ENCODE results near the gene ALOX15B. TPM values are rescaled to one million over a fixed set of nuclear protein-coding genes. Genes with fewer than 3 reads are reported as not detected.
"Not testable (repeated sequence)": the region's sequence is repeated elsewhere in the genome, so short reads cannot be mapped to it uniquely, and the experiment has no call there.

ALOX15B gene
- polyA plus RNA-seq, 12 donors: 0.18 to 1.2 (median 0.28) TPM; not detected in 2

DNA sequence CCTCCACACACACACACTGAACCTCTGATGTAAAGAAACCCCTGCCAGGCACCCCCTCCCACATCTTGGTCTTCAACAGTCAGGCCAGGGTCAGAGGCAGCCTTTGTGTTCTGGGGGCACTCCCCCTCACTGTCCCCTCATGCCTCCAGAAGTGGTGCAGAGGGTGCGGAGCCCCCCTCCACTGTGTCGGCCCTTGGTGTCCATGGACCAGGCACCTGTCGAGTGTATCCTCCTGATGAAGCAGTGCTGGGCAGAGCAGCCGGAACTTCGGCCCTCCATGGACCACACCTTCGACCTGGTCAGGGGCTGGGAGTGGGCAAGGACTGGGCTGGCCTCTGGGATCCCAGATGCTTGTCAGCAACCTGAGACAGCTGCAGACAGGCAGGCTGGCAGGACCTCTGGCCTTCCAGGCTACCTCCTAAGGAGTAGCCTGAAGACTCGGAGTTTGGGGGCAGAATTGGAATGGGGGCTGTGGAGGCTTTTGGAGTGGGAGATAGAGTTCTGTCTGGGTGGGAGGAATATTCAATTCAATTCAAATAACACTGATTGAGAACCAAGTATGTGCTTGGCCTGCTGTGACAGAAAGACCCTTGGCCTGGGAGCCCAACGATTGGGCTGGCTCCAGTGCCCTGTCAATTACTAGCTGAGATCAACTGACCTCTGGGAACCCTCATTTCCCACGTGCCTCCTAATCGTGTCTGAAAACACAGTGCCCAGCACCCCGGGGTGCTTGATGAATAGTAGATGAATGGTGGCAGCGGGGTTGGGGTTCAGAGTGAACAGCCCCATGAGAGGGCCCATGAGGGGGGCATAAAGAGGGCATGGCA lies 24.9 kb upstream of the ALOX15B start:
- no peak for DNase-seq

DNA sequence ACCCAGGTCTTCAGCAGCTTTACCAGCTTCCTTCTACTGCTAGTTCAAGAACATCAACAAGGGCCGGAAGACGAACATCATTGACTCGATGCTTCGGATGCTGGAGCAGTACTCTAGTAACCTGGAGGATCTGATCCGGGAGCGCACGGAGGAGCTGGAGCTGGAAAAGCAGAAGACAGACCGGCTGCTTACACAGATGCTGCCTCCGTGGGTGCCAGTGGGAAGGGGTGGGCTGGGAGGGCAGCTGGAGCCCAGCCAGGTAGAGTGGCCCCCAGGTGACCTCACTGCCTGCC lies 24.4 kb upstream of the ALOX15B start:
- DNase-seq: no peak

DNA sequence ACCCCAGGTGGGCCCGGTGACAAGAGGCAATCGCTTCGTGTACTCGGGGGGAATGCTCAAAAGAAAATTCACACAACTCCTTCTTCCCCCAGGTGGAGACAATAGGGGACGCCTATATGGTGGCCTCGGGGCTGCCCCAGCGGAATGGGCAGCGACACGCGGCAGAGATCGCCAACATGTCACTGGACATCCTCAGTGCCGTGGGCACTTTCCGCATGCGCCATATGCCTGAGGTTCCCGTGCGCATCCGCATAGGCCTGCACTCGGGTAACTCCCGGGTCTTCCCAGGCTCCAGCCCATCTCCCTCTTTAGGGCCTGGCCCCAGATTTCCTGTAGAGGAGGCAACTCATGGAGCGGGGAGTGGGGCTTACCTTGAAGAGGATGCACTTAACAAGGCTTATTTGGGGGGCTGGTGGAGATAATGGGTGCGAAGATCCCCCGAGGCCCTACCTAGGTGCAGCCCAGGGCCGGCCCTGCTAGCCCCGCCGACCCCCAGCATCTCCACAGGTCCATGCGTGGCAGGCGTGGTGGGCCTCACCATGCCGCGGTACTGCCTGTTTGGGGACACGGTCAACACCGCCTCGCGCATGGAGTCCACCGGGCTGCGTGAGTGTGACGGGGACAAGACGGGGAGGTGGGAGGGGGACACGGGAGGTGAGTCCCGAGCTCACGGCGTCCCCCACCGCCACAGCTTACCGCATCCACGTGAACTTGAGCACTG lies 23.5 kb upstream of the ALOX15B start:
- no peak for DNase-seq

DNA sequence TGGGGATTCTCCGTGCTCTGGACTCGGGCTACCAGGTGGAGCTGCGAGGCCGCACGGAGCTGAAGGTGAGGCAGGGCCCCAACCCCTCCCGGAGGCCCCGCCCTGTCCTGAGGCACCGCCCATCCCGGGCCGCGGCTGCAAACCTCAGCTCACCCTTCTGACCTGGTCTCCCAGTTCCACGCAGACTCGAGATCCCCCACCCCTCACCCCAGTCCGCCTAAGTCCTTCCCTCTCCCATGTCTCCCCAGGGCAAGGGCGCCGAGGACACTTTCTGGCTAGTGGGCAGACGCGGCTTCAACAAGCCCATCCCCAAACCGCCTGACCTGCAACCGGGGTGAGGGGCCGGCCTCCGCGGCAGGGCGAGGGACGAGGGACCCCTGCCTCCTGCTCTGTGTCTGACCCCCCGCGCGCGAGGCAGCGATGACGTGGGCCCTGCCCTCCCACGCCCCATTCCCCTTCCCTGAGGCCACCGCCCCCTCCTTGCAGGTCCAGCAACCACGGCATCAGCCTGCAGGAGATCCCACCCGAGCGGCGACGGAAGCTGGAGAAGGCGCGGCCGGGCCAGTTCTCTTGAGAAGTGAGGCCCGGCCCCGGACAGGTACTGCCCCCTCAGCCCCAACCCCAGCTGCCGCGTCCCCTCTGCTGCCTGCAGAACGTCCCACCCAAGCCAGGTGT lies 22.8 kb upstream of the ALOX15B start:
- no peak for DNase-seq

DNA sequence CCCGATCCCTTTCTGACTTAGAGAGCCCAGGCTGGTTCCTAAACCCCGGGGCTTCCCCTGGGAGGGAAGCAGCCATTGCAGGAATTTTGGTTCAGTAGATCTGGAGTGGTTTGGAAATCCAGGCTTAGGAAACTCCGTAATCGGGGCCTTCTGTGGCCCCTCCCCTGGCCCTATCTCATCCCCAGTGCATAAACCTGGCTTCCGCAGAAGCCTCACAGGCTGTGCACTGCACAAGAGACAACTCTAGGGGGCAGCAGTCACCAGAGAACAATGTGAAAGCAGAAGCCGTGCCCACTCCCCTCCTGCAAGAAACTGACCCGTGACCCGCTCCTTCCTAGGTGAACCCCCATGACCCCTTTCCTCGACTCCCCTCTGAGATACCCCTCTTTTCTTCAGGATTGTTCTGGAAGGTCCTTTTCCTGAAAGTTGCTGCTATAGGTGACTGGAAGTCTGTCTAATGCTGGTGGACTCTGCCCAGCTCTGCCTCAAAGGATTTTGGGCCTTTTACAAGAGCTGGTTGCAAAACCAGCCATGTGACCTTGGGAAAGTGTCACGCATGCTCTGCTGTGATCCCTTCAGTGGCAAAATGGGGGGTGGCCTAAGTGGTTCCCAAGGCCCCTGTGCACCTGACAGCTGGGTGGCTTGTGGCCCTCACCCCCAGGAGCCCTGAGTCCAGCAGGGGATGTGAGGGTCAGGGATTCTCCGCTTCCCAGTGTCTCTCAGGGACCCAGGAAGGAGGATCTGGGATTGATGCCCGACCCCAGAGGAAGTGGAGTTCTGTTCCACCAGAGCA lies 22.0 kb upstream of the ALOX15B start:
- DNase-seq: no peak

DNA sequence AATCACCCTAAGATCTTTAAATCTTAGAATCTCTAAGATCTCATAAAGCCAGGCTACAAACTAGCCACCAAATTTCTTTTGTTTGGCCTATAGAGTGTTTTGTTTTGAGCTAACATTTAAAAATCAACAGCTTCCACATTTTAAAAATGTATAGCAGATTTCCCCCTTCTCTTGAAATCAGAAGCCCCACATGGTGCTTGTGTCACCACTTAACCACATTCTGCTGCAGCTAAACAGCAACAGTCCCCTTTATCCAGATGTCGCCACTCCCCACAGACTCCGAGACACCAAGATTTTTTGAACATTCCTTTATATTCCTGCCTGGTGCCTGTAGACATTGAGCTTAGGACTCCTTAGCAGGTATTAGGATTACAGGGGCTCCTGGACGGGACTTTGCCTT lies 20.4 kb upstream of the ALOX15B start:
- no peak for DNase-seq

DNA sequence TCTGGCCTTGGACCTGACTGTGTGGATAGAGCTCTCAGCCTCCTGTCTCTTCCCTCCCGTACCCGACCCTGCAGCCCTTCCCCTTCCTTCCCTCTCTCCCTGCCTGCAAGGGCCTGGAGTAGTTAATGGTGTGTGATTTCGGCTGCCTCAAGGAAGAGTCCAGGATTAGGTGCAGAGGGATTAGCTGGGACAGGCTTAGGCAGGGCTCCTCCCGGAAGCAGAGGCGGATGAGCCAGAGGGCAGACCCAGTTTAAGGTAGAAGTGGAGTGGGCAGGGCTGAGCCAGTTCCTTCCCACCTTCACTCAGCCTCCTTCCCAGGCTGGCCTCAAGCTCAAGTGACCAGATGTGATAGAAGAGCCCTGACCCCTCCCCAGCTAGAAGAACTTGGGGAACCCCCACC lies 19.7 kb upstream of the ALOX15B start:
- DNase-seq: no peak

DNA sequence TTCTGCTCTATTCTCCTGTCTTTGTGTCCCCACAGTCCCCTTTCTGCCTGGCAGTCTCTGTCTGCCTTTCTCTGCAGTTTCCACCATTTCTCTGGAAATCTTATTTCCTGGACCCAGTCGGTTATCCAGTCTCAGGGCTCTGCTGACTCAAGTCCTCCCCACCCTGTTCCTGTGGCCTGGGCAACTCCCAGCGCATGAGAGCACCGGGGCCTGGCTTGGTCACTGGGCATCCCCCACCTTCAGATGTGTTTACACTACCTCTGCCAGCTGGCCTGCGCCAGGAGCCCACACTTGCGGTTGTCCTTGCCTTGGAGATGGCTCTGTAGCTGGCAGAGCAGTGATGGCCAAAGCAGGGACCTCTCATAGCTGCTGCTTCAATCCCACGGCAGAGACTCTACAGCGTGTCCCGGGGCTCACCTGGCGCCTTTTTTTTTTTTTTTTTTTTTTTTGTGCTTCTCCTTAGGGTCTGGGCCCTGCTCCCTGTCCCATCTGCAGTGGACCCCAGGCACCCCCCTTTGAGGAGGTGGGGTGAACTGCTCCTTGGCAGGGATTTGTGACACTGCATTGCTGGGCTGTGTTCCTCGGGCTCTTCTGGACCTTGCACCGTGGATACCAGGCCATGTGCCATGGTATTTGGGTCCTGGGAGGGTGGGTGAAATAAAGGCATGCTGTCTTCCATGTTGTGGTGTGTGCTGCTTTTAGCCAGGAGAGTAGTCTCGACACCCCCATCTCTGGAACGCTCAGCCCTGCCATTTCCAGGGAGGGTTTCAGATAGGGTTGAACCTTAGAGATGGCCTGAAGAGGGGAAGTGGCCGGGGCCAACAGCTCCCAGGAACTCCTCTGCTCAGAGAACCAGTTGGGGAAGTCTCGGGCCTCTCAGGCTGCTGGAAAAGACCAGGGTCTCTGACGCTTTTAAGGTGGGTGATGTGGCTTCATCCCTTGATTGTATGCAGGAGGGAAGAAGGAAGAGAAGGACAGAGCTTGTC lies 18.9 kb upstream of the ALOX15B start:
- no peak for DNase-seq

DNA sequence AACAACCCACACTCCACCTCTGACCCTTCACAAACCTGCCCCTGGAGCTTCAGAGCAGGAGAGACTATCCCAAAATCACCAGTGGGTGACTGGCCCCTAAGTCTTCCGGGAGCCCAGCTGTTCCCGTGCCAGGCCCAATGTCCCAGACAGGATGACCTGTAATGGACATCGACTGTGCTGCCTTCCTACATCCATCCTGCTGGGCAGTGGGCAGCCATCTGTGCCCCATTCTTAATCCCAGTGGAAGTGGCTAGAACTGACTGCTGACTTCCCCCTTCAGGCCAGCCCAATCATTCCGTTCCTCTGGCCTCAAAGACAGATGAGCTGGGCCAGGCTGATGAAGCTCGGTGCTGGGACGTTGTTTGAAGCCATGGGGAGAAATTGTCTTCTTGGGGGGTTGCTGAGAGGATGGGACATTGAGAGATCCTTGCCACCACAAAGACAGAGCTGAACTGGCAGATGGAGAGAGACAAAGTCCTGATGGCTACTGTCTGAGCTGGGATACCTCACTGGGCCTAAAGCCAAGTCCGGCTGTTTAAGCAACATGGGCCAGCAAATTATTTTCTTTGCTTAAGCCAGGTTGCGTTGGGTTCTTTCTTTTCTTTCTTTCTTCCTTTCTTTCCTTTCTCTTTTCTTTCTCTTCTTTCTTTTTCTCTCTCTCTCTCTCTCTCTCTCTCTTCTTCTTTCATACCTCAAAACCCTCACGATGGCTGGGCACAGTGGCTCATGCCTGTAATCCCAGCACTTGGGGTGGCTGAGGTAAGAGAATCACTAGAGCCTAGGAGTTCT lies 17.9 kb upstream of the ALOX15B start:
- no peak for DNase-seq

DNA sequence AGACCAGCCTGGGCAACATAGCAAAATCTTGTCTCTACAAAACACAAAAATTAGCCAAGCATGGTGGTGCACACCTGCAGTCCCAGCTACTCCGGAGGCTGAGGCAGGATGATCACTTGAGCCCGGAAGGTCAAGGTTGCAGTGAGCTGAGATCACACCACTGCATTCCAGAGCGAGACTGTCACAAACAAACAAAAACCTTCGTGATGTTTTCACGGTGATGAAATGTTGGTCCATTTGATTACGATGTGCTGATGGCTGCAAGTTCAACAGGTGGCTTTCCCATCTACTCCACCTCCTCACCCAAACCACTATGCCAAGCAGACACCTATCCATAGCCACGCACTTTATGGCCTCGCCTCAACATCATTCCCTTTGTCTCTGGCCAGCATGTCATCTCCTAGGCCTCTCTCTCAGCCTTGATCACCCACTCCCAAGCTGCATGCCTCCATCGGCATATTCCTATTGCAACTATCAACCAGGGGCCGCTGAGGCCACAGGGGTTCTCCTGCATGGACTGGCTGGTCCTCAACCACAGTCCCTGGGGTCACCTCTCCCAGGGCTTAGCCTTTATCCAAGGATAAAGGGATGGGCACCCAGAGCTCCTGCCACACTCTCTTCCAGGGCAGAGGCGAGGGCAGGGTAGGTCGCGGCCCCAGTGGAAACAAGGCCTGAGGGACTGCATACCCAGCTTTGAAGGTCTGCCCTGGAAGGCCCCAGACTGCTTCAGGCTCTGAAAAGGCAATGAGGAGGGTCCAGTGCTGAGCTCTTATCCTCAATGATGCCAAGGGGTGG lies 17.1 kb upstream of the ALOX15B start:
- DNase-seq: no peak

DNA sequence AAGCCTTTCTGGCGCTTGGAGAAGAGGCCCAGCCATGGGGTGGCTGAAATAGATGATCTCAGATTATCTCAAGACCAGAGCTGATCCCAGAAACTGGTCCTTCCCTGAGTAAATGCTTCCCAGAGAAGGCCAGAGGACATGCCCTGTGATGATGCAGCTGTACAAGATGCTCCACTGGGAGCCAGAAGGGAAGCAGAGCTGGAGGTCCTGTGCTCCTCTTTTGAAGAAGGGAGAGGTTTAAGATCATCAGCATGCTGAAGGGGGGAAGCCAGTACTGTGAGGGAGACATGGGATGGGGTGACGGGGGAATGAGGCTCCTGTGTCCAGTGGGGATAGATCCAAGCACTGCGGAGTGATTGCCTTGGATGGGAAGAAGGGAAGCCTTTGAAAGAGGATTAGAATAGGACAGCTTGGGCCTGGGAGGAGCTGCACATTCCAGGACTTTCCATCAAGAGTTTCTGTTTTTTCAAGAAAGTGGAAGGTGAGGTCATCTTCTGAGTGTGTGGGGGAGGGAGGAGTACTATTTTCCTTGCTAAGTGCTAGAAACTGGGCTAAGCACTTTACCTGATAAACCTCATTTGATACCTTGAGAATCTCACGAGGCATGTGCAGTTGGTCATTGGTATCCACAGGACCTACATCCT lies 16.4 kb upstream of the ALOX15B start:
- no peak for DNase-seq

DNA sequence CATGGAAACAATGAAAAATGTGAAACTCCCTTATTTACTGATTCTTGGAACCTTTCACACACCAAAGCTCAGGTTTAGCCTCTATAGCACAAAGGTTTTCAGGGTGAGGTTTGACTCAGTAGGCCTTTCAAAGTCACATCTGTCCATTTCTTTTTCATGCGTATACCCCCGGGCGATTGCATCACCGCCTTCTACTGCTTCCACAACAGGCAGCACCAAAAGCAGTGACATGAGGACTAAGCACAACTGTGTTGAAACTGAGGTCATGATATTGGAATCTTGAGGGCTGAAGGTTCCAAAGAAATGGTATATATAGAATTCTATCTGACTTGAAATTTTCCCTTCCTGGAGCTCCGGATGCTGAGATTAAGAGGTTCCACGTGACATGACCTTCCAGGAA lies 14.7 kb upstream of the ALOX15B start:
- not testable (repeated sequence) for DNase-seq

DNA sequence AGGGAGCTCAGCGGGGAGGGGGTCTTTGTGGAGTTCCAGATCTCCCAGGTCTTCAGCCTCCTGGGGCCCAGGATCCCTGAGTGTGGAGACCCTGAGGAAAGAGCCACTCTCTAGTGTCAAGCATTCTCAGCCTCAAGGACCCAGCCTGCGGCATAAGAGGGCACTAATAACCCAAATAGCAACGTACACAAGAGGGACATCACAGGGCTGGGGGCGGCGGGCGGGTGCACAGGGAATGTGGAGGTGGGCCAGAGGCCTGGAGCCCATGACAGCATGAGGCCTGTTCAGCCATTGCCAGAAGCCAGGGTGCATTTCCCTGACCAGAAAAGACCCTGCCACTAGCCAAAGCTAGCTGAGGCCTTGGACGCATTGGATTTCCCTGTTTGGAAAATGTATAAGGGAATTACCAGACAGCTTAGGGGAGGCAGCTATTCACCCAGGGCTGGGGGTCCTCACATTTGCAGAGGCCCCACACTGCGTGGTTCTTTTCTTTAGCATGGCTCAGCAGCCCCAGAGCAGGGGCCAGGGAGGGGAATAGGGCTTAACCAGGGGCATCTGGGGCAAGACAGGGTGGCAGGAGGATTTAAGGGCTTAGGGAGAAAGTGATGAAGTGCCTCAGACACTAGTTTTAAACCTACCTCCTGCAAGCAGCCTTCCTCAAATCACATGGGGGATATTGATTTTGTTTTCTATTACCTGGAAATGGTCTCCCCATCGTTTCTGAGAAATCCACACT lies 13.5 kb upstream of the ALOX15B start:
- DNase-seq: no peak

DNA sequence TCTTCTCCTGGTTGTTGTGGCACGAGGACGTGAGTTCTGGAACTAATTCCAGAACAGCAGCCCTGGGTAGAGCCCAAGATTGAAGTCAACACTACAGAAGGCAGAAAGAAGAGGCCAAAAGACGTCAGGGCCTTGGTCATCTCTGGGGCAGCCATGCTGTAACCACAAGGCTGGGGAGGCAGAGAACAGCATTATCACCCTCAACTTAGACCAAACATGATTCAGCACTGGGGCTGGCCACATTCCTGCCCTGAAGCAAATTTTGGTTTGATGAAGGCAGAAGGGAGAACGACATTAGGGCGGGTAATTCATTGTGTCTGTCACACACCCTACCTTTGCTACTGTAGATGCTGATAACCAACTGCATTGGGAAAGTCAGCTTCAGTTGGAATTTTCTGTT lies 9.7 kb upstream of the ALOX15B start:
- DNase-seq: no peak

DNA sequence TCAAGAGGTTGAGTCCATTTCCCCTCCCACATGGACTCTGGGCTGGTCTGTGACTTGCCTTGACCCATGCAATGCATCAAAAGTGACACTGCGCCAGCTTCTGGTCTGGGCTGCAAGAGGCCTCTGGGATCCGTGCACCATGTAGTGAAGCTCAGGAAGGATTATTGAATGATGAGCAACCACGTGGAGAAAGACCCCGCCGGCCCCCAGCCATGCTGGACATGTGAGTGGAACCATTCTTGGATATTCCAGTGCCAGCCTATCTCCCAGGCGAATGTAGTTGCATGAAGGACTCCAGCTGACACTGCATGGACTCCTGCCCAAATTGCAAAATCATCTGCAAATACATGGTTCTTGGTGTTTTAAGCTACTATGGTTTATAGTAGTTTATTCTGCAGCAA lies 7.6 kb upstream of the ALOX15B start:
- no peak for DNase-seq

DNA sequence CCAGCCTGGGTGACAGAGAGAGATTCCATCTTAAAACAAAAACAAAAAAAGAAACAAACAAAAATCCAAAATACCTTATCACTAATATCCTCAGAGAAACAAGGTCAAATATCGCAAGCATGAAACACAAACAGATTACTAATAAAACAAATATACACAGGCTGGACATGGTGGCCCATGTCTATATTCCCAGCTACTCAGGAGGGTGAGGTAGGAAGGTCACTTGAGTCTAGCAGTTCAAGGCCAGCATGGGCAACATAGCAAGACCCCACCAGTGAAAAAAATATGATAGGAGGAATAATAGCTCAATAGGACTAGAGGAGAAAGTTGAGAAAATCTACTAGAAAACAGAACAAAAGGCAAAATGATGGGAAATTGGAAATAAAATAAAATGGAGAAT lies 6.9 kb upstream of the ALOX15B start:
- no peak for DNase-seq

DNA sequence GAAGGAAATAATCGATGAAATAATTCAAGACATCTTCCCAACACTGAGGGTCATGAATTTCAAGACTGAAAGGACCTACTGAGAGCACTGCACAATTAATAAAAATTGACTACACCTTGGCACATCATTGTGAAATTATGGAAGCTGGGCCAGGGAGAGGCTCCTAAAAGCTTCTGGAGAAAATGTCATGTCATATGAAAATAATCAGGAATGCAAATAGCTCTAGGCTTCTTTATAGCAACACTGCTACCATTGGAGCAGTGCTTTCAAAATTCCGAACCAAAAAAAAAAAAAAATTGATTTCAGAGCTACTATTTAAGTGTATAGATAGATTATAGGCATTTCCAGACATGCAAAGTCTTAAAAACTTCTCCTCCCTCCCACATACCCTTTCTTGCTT lies 6.4 kb upstream of the ALOX15B start:
- no peak for DNase-seq

DNA sequence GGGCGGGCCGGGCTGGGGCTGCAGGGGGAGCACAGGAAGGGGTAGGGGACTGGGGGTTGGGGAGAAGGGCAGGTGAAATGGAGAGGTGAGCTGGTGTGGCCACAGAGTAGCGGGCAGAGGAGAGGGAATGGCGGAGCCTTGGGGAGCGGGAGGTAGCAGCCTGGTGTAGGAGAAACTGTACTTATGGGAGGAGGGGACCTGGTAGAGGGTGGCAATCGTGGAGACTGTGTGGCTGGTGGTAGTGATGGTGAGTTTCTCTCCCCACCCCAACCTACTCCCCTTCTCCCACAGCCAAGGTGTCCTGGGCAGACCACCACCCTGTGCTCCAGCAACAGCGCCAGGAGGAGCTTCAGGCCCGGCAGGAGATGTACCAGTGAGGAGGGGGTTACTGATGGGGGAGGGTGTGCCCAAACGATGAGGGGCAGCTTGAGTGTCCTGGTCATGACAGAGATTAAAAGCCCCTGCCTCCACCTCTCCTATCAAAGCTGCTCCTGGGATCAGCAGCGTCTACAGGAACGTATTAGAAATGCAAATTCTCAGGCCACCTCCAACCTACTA lies 831 bp downstream of the ALOX15B start:
- no peak for DNase-seq

Data from muscle of arm (tissue), 12 donors.